Measurements from ENCODE around the gene CACNA1E. TPM values are rescaled to one million over a fixed set of nuclear protein-coding genes. Genes with fewer than 3 reads are reported as not detected.

CACNA1E gene
- total RNA-seq, 1 donor from 2014 or later: 0.06 TPM

GRCh38 chr1:181737056-181737455 lies 253.7 kb downstream of the CACNA1E start:
- Histone ChIP-seq H3K27me3 (no peaks in the 10 kb centered on the region), H3K4me3 (no peak overlapping the region), H3K27ac (no peak overlapping the region), H3K36me3 (no peaks in the 10 kb centered on the region), H3K4me1 (no peaks in the 10 kb centered on the region), H3K9me3 (no peaks in the 10 kb centered on the region)
- no peak for TF ChIP-seq CTCF (IDR thresholded peaks at IDR 0.05)
- no peak for DNase-seq
- ATAC-seq: no peak
- intact Hi-C loops (cut with DNase I): no loop called here

GRCh38 chr1:181739214-181739613 lies 255.9 kb downstream of the CACNA1E start:
- H3K9me3 ChIP-seq: no peaks in the 10 kb centered on the region
- intact Hi-C loops (cut with DNase I): no loop called here
- TF ChIP-seq CTCF (IDR thresholded peaks at IDR 0.05): no peak
- DNase-seq (no peak), ATAC-seq (no peak)
- H3K4me3 ChIP-seq: no peak overlapping the region
- no peaks in the 10 kb centered on the region for H3K27me3 ChIP-seq
- H3K36me3 ChIP-seq: no peaks in the 10 kb centered on the region
- H3K4me1 ChIP-seq: no peaks in the 10 kb centered on the region
- no peak overlapping the region for H3K27ac ChIP-seq

- H3K27me3 ChIP-seq: no peaks in the 10 kb centered on the region
These were observed 259.1 kb downstream of the CACNA1E start for GRCh38 chr1:181742426-181742825.

GRCh38 chr1:181743878-181744312 lies 260.6 kb downstream of the CACNA1E start:
- no peaks in the 10 kb centered on the region for H3K9me3 ChIP-seq
- no peak overlapping the region for H3K4me3 ChIP-seq
- H3K27ac ChIP-seq: no peak overlapping the region
- no peaks in the 10 kb centered on the region for H3K27me3 ChIP-seq
- no peak for TF ChIP-seq CTCF (IDR thresholded peaks at IDR 0.05)
- ATAC-seq (peak; percentile 61), DNase-seq (no peak)
- H3K36me3 ChIP-seq: no peaks in the 10 kb centered on the region
- intact Hi-C loops (cut with DNase I): no loop called here
- H3K4me1 ChIP-seq: no peaks in the 10 kb centered on the region

More at GRCh38 chr1:181742426-181742825, 259.1 kb downstream of the CACNA1E start:
- H3K9me3 ChIP-seq: no peaks in the 10 kb centered on the region
- ATAC-seq: no peak
- intact Hi-C loops (cut with DNase I): no loop called here
- DNase-seq: no peak
- H3K27ac ChIP-seq: no peak overlapping the region
- no peaks in the 10 kb centered on the region for H3K4me1 ChIP-seq
- no peaks in the 10 kb centered on the region for H3K36me3 ChIP-seq
- TF ChIP-seq CTCF (IDR thresholded peaks at IDR 0.05): no peak
- H3K4me3 ChIP-seq: no peak overlapping the region

GRCh38 chr1:181746224-181746623 lies 262.9 kb downstream of the CACNA1E start:
- intact Hi-C loops (cut with DNase I): no loop called here
- Histone ChIP-seq H3K9me3 (no peaks in the 10 kb centered on the region), H3K36me3 (no peaks in the 10 kb centered on the region), H3K27me3 (no peaks in the 10 kb centered on the region), H3K4me3 (no peak overlapping the region), H3K4me1 (no peaks in the 10 kb centered on the region), H3K27ac (no peak overlapping the region)
- DNase-seq: no peak
- TF ChIP-seq CTCF (IDR thresholded peaks at IDR 0.05): no peak
- no peak for ATAC-seq

- Histone ChIP-seq H3K27me3 (no peaks in the 10 kb centered on the region), H3K4me3 (no peak overlapping the region), H3K27ac (no peak overlapping the region), H3K36me3 (no peaks in the 10 kb centered on the region), H3K9me3 (no peaks in the 10 kb centered on the region), H3K4me1 (no peaks in the 10 kb centered on the region)
- ATAC-seq: no peak
- intact Hi-C loops (cut with DNase I): no loop called here
- no peak for DNase-seq
- TF ChIP-seq CTCF (IDR thresholded peaks at IDR 0.05): no peak
These were observed 264.7 kb downstream of the CACNA1E start for GRCh38 chr1:181748013-181748412.
